GM18951 (cell line): Measurements from ENCODE around the gene KIF4A.
A peak's percentile ranks its signal among the peaks of the same experiment; 100 is the strongest.

Experiments used
- POLR2A ChIP-seq: IDR thresholded peaks from 4 replicates; pipeline ENCODE4 v1.6.1; 2011; ENCODE audit warnings: mild to moderate bottlenecking; ENCODE audit not compliant: insufficient read length, insufficient read depth; ENCODE audit errors: extremely low read depth
- in situ Hi-C: fragments of 300-500 bp; cut with MboI; formaldehyde crosslinking; loops from one replicate; pipeline ENCODE4 v1.12.0; 2022; ENCODE audit warnings: low sequenced_read_pairs, mixed read lengths, inconsistent platforms; ENCODE audit not compliant: unreplicated experiment

Gene KIF4A

DNA sequence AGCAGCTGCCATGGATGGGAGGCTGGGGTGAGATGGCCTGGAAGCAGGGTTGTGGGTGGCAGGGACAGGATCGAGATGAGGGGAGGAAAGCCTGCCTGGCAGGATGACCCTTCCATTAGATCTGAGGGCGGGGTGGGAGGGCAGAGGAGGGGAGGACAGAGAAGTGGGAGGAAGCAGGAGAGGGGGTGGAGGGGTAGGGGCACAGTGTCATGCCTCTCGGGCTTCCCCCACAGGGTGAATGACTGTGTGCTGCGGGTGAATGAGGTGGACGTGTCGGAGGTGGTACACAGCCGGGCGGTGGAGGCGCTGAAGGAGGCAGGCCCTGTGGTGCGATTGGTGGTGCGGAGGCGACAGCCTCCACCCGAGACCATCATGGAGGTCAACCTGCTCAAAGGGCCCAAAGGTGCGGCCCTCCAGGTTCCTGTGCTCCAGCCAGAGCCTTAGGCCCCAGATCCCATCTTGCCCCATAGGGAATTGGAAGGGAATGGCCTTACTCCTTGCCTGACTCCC, 159.6 kb downstream of the KIF4A start:
- TF ChIP-seq POLR2A, result no peak

DNA sequence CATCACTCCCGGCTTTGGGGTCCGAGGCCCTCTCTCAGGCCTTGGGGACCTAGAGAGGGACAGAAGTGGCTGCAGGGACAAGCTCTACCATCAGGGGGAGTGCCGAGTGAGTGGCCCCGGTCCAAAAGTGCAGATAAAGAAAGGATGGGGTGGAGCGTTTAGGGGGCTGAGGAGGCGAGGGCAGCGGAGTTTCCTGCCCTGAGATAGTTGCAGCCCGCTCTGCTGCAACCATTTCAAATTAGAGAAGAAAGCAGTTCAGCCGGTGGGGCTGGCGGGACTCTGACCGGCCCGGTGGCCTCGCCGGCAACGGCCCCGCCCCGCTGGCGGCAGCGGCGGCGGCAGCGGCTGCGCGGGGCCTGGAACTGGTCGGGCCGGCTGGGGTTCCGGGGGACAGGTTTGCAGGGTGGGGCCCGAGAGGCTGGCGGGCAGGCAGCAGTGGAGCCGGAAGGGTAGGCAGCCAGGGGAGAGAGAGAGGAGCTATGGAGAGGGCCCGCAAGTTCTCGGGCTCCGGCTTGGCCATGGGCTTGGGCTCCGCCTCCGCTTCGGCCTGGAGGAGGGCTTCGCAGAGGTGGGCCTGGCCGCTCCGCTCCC, 162.3 kb downstream of the KIF4A start:
- no peak for TF ChIP-seq POLR2A
- in situ Hi-C loops, result no loop called here

More for the DNA sequence above, 159.6 kb downstream of the KIF4A start:
- in situ Hi-C loops, result no loop called here

DNA sequence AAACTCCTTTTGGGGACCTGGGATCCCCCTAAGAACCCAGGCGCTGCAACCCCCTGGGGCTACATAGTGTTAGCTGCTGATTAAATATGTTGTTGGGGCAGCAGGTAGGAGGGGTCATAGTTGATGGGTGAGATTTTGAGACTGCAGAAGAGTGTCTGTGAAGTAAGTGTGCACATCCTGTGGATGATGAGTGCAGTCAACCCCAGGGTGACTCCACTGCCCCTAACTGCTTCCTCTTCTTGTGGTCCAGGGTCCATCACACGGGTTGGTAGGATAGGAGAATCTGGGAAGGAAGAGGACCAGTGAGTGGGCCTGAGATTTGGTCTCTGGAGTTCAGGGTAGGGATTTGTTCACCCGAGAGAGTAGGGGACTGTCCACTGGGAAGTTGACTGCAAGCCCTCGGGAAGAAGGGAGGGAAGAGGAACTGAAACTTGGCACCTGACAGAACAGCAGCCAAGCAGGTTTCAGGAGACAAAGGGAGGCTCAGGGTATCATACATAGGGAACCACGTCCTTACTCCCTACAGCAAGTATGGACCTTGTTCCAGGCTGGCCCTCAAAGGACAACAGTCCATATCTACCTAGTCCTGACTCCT, 163.2 kb downstream of the KIF4A start:
- in situ Hi-C loops, result no loop called here
- no peak for TF ChIP-seq POLR2A

- peak; percentile 21 for TF ChIP-seq POLR2A
- in situ Hi-C loops, result no loop called here
These were observed 164.8 kb downstream of the KIF4A start for GRCh38 chrX:70454441-70455365.

- in situ Hi-C loops, result no loop called here
These were observed 165.7 kb downstream of the KIF4A start for GRCh38 chrX:70455366-70456202.

GRCh38 chrX:70456256-70456655, 166.4 kb downstream of the KIF4A start:
- TF ChIP-seq POLR2A, result no peak
- in situ Hi-C loops, result no loop called here

More at GRCh38 chrX:70455366-70456202, 165.7 kb downstream of the KIF4A start:
- peak; percentile 6 for TF ChIP-seq POLR2A

GRCh38 chrX:70461026-70461425, 171.1 kb downstream of the KIF4A start:
- TF ChIP-seq POLR2A, result no peak
- in situ Hi-C loops, result no loop called here

- in situ Hi-C loops, result no loop called here
- TF ChIP-seq POLR2A, result no peak
These were observed 174.1 kb downstream of the KIF4A start for GRCh38 chrX:70464051-70464450.

DNA sequence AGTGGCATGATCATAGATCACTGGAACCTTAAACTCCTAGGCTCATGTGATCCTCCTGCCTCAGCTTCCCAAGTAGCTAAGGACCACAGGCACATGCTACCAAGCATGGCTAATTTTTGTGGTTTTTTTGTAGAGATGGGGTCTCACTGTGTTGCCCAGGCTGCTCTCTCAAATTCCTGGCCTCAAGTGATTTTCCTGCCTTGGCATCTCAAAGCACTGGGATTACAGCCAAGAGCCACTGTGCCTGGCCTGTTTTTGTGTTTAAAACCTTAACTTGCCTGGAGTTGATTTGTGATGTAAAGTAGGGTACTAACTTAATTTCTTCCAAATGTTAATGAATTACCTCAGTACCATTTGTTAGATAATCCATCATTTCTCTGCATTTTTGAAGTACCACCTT, 177.1 kb downstream of the KIF4A start:
- in situ Hi-C loops, result no loop called here
- no peak for TF ChIP-seq POLR2A

- TF ChIP-seq POLR2A, result no peak
- in situ Hi-C loops, result no loop called here
These were observed 178.8 kb downstream of the KIF4A start for GRCh38 chrX:70468709-70469108.
